ENCODE data around the gene PRR5.

GRCh38 chr22:44689915-44690524 is 12.0 kb upstream of the PRR5 start:
- no peak for TF ChIP-seq CTCF (IDR thresholded peaks at IDR 0.05)
- TF ChIP-seq POLR2A (IDR thresholded peaks at IDR 0.05) = no peak
